ENCODE data around the gene RREB1. TPM values are rescaled to one million over a fixed set of nuclear protein-coding genes. Genes with fewer than 3 reads are reported as not detected.
"Not testable (repeated sequence)": the region's sequence is repeated elsewhere in the genome, so short reads cannot be mapped to it uniquely, and the experiment has no call there.

The RREB1 gene
- total RNA-seq, 1 donor from 2014 or later, result 18.9 TPM

- intact Hi-C loops (cut with micrococcal nuclease), result not testable (repeated sequence)
These were observed 49.5 kb downstream of the RREB1 start for GRCh38 chr6:7157307-7157706.

DNA sequence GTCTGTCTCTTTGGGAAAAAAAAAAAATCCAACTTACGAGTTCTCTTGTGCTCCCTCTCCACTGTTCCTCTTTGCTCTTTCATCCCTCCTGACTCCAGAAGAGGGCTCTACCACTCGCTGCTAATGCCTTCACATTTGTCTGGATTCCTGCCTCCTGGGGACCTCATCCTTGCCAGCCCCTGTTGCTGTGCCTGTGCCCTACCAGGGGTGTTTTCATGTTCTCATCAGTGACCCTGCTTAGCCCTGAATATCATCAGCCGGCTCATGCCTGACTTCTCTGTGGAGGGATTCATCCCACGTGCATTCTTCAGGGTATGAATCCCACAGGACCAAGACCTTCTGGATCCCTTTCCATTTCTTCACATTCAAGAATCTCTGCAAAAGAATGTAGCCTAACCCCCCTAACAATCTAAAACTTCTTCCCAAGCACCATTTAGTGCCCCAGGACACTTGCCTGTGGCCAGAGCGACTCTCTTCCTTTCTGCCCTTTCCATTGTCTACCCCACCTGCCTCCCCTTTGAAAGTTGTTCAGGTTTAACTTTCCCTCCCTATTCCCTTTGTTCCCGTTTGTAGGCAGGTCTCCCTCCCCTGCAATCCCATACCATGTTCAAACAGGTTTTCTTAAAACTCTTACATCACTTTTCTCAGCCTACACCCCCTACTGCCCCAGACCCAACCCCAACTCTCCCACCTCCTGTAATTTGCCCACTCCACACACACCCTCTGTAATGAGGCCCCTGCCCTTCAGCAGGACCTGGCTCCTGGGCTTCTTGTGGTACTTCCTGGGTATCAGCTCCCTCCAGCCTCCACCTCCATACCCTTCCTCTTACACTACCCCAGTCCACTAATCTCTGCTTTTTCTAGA is 50.2 kb downstream of the RREB1 start:
- intact Hi-C loops (cut with micrococcal nuclease), result no loop called here

GRCh38 chr6:7159790-7160525 is 52.2 kb downstream of the RREB1 start:
- intact Hi-C loops (cut with micrococcal nuclease), result no loop called here

DNA sequence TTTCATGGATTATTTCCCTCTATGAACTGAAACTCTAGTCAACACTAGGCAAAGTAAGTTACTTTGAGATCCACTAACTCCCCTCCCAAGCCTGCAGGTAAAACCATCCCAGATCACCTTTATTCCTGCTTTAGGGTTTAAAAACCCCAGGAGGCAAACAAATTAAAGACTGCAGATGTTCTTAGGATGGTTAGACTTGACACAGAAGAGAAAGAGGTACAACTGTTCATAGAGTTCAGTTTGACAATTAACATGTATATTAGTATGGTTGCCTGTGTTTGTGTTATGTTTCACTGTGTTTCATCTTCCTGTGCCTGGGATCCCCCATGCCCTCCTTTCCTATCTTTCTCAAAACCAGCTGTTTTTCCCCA is 53.5 kb downstream of the RREB1 start:
- intact Hi-C loops (cut with micrococcal nuclease), result no loop called here

DNA sequence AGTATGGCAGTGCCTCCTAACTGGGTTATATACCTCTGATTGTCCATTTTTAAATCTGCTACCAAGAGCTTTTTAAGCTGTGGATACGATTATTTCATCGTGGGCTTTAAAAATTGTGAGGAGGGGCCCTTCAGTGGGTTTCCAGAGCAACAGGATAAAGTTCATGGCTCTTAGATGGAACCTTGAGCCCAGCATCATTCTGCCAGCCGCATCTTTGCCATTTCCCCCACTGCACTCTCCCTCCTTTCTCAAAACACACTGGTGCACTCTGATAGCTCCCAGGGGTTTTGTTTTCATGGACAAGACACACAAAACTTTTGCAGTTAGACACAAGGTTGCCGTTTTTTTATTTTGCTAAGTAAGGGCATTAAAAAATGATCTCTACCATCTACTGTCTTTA is 54.1 kb downstream of the RREB1 start:
- intact Hi-C loops (cut with micrococcal nuclease), result no loop called here

- intact Hi-C loops (cut with micrococcal nuclease), result no loop called here
These were observed 55.9 kb downstream of the RREB1 start for GRCh38 chr6:7163661-7164071.

DNA sequence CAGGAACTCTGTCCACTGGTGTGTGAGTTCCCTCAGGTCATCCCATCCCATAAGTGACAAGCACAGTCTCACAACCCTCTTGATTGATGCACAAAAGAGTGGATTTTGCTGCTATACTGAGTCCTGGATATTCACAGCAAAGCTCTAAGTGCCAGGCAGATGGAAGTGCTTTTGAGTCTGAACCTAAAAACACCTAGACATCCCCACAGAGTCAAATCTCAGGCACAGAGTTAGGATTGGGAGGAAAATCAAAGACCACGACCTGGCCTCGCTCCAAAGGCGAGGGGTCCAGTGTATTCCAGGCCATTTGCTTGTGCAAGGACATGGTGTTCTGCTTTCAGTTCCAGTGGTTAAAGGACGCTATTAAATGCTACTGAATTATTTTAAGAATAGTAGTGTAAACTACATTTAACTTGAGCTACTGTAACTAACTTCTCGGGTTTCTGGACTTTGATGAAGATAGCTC is 56.8 kb downstream of the RREB1 start:
- intact Hi-C loops (cut with micrococcal nuclease), result no loop called here

DNA sequence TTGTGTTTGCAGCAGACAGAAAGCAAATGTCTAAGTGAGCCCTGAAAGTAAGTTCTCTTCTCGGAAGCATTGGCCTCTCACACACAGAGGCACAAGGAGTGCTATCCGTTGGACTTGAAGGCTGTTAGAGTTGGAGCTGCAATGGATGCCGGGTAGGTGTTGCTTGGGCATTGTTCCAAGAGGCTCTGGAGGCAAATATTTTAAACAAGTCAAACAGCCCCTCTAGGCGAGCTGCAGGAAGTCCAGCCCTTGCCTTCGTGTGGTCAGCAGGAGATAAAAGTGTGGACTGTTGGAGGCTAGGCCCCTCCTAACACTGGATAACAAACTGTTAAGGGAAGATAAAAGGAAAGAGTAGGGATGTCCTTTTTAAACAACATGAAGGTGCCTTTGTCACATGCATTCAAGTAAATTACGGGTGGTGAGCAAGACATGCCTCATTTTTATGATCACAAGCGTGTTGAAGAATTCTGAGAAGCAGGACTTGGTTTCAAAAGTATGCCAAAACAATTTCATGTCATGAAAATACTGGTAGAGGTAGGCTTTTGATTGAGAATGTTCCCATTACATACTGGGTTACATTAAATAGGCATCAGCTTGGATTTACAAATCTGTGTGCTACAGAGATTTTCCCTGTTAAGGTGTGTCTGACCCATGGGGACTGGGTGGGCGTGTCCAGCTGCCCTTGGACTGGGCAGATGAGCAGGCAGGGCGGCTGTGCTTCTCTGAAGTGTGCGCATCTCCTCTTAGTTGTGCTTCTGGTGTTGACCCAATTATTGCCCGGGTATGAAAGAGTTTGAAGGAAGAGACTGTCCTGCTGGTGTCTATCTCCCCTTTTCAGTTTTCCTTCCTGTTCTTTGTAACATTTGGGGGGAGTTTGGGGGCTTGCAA is 57.5 kb downstream of the RREB1 start:
- intact Hi-C loops (cut with micrococcal nuclease), result no loop called here

GRCh38 chr6:7165890-7166267 is 58.1 kb downstream of the RREB1 start:
- intact Hi-C loops (cut with micrococcal nuclease), result no loop called here

GRCh38 chr6:7166410-7167293 is 58.9 kb downstream of the RREB1 start:
- intact Hi-C loops (cut with micrococcal nuclease), result no loop called here

DNA sequence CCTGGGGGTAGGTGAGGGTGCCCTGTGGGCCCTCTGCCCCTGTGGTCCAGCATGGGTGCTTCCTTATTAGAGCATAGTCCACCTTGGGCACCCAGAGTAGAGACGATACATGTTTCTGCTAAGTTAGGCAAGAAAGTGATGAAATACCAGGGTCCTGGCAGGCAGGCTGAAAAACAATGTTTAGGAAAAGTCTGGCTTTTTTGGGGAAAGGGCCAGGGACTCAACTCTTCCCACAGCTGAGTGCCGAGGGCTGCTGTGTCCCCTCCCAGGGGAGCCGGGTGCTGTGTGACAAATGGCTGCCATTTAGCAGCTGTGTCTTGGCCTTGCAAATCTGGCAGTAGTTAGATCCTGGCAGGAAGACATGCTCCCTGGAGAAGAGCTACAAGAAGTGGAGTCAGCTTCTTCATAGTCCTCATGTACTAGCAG is 61.5 kb downstream of the RREB1 start:
- intact Hi-C loops (cut with micrococcal nuclease), result no loop called here

DNA sequence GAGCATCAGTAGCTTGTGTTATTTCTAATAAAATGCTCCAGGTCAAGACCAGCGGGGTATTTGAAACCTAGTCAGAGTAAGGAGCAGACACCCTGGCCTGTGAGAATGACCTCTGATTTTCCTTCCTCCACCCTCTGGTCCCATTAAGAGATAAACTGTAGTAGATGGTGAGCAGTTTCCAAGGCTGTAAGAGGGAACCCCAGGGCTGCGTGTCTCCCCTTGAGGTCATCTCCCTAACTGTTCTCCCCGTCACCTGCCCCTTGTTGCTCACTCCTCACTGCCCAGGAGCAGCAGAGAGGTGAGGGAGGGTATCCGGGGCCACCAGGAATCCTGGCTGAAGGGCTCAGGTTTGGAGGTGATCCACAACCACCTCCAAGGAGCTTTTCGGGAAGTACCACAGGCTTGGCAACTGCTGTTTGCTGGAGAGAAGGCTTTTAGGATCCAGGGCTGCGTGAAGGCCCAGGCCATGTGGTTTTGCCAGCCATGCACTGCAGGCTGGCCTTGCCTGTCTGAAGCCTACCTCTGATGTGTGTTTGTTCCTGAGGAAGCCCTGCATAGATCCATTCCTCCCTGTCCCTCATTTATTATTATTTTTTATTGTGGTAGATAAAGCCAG is 62.5 kb downstream of the RREB1 start:
- intact Hi-C loops (cut with micrococcal nuclease), result no loop called here

DNA sequence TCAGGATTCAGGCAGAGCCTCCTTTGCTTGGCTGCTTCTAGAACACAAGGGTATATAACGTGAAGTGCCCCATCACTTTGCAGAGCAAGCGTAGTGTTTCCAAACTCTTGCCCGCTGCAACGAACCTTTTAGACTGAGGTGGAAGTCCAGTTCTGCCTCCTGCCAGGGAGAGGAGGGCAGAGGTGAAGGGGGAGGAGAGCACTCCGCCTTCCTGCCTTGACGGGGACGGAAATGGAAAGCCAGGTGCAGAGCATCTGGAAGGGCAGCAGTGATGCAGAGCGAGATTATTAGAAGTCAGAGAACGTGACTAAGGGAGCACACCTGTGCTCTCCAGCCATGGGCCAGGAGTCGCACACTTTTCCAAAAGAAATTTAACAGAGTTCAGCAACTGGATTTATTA is 63.4 kb downstream of the RREB1 start:
- intact Hi-C loops (cut with micrococcal nuclease), result no loop called here

- intact Hi-C loops (cut with micrococcal nuclease), result no loop called here
These were observed 64.0 kb downstream of the RREB1 start for GRCh38 chr6:7171733-7172132.

DNA sequence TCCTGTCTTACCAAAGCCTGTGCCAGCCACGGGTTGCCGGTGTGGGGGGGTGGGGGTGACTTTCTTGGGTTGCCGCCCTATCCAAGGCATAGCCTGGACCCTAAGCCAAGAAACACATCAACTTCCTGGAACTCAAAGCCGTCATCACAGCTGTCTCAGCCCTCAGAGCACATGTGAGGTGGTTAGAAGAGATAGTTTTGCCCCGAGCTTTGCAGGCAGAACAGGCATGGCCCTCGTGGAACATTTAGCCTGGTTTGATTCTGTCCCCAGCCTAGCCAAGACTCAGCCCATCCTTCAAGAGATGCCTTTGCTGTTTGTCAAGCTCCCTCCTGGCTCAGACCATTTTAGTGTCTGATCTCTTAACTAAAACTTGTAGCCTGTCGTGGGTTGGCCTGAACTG is 64.9 kb downstream of the RREB1 start:
- intact Hi-C loops (cut with micrococcal nuclease), result no loop called here

DNA sequence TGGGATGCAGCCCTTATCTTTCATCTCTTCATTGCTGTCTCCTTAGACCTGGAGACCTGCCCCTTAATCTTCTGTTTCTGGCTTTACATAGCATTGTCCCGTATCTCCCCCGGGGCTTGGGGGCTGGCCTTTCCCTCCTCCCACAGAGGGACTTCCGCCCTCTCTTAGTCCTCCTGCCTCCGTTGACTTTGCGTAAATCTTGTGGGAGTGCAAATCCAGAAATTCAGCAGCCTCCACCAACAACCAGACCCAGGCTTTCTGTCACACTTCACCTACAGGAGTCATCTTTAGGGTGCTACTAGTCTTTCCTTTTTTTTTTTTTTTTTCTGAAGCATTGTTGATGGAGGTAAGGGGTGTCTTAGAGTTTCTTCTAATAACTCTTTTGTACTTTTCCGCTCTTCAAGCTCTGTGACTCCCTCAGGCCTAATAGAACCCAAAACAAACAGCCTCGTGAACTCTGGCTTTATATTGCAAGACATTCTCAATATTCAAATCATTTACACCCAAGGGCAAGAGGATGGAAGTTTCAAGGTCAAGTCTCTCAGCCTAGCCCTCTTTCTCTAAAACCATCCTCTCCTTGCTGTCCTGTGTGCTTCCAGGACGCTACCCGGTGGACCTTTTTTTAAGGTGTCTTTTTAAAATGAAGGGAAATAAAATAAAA is 66.2 kb downstream of the RREB1 start:
- intact Hi-C loops (cut with micrococcal nuclease), result no loop called here

- intact Hi-C loops (cut with micrococcal nuclease), result no loop called here
These were observed 67.7 kb downstream of the RREB1 start for GRCh38 chr6:7175462-7175861.

DNA sequence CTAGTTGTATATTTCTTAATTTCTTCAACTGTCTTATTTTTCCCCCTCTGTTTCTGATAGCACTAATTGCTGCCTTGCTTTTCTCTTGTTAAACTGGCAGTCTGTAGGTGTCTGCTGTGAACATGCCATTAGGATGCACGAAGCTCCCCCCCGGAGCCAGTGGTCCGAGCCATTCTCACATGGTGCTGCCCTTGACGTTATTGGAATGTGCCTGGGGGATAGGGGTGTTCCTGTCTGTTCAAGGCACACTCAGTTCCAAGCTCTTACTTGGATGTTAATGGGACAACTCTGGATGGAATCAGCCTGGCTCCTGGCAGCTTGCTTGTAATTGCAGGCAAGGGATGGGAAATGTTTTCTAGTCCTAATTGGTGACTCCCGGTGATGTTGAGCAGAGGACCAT is 68.4 kb downstream of the RREB1 start:
- intact Hi-C loops (cut with micrococcal nuclease), result no loop called here

DNA sequence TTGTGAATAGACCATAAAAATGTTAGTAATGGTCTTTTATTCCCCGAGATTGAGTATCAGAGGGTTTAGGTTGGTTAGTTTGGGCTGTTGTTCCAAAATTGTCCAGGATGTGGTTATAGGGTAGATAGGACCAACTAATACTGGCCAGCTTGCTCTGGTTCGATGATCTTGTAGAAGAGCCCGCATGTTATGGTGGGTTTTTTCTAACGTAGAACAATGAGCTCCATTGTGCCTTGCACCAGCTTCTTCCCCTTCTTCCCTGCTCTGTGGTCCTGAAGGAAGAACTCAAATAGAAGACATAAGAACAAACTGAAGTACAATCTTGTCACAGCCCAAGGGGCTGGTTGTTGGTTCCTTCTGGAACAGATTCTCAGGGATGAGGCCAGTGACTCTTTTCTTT is 70.5 kb downstream of the RREB1 start:
- intact Hi-C loops (cut with micrococcal nuclease), result no loop called here

- intact Hi-C loops (cut with micrococcal nuclease), result no loop called here
These were observed 73.0 kb downstream of the RREB1 start for GRCh38 chr6:7180751-7181150.
